GM23338 (cell line): Measurements from ENCODE around the gene SREK1IP1. TPM values are rescaled to one million over a fixed set of nuclear protein-coding genes. Genes with fewer than 3 reads are reported as not detected.

Source experiments
- ATAC-seq: fragments of 200-7000 bp; cut with Tn5 transposase; 3 replicates; pipeline ENCODE4 v1.9.1; 2020
- DNase-seq: peaks from one replicate; pipeline ENCODE4 v3.0.0-alpha.2; 2015; ENCODE audit warnings: low spot score
- H2AFZ ChIP-seq: fragments of 200-600 bp; sonication (generic); 2 replicates; pipeline ENCODE4 v1.8.0; 2016; ENCODE audit warnings: antibody characterized with exemption, mild to moderate bottlenecking, moderate library complexity
- H3F3A ChIP-seq: fragments of 200-600 bp; sonication (generic); replicated peaks from 2 replicates; pipeline ENCODE4 v1.8.0; 2017; ENCODE audit warnings: antibody characterized with exemption, mixed run types, low read depth
- H3K27ac ChIP-seq: fragments of 200-600 bp; sonication (generic); 2 replicates; pipeline ENCODE4 v1.6.1; 2016; ENCODE audit warnings: low read depth
- H3K27me3 ChIP-seq: fragments of 200-600 bp; sonication (generic); 2 replicates; pipeline ENCODE4 v1.8.0; 2016; ENCODE audit warnings: mild to moderate bottlenecking, mixed run types, moderate library complexity; ENCODE audit not compliant: insufficient read depth
- H3K36me3 ChIP-seq: fragments of 200-600 bp; sonication (generic); 2 replicates; pipeline ENCODE4 v1.8.0; 2016; ENCODE audit warnings: mild to moderate bottlenecking; ENCODE audit not compliant: insufficient read depth
- H3K4me1 ChIP-seq: fragments of 200-600 bp; sonication (generic); 2 replicates; pipeline ENCODE4 v1.8.0; 2016; ENCODE audit warnings: mild to moderate bottlenecking, moderate library complexity; ENCODE audit not compliant: insufficient read depth
- H3K4me2 ChIP-seq: fragments of 200-600 bp; sonication (generic); 2 replicates; pipeline ENCODE4 v1.7.1; 2017; ENCODE audit warnings: mixed run types
- H3K4me3 ChIP-seq: fragments of 200-600 bp; sonication (generic); 2 replicates; pipeline ENCODE4 v1.6.1; 2016; ENCODE audit warnings: mixed run types
- H3K79me2 ChIP-seq: fragments of 200-600 bp; sonication (generic); replicated peaks from 2 replicates; pipeline ENCODE4 v1.8.0; 2017; ENCODE audit warnings: mild to moderate bottlenecking; ENCODE audit not compliant: insufficient read depth
- H3K9me2 ChIP-seq: fragments of 200-600 bp; sonication (generic); 2 replicates; pipeline ENCODE4 v1.8.0; 2017; ENCODE audit not compliant: insufficient read depth
- H4K20me1 ChIP-seq: fragments of 200-600 bp; sonication (generic); replicated peaks from 2 replicates; pipeline ENCODE4 v1.8.0; 2017; ENCODE audit warnings: mild to moderate bottlenecking; ENCODE audit not compliant: insufficient read depth
- H3K27ac Mint-ChIP-seq: 2 replicates; pipeline ENCODE4 v1.8.0; 2020; ENCODE audit warnings: inconsistent platforms, mild to moderate bottlenecking, moderate library complexity, mixed read lengths
- H3K27me3 Mint-ChIP-seq: 3 replicates; pipeline ENCODE4 v1.8.0; 2022; ENCODE audit warnings: low read depth, mild to moderate bottlenecking, moderate library complexity, mixed read lengths, inconsistent platforms; ENCODE audit not compliant: insufficient read depth, poor library complexity
- H3K36me3 Mint-ChIP-seq: 3 replicates; pipeline ENCODE4 v1.8.0; 2021; ENCODE audit warnings: low read depth, mild to moderate bottlenecking, inconsistent platforms, moderate library complexity, mixed read lengths
- H3K4me1 Mint-ChIP-seq: 3 replicates; pipeline ENCODE4 v1.8.0; 2020; ENCODE audit warnings: mild to moderate bottlenecking, inconsistent platforms, mixed read lengths
- H3K4me3 Mint-ChIP-seq: 3 replicates; pipeline ENCODE4 v1.8.0; 2021; ENCODE audit warnings: moderate library complexity, mild to moderate bottlenecking, inconsistent platforms, mixed read lengths
- H3K9me3 Mint-ChIP-seq: 3 replicates; pipeline ENCODE4 v1.8.0; 2020; ENCODE audit warnings: moderate library complexity, mild to moderate bottlenecking, inconsistent platforms, mixed read lengths
- CREB1 ChIP-seq: fragments of 250-450 bp; sonication (Bioruptor Pico); IDR thresholded peaks from 2 replicates; pipeline ENCODE4 v1.5.0; 2020; ENCODE audit warnings: low read depth, mild to moderate bottlenecking, moderate library complexity
- CTCF ChIP-seq, 2 experiments: fragments of 200-600 bp in 1 of 2; sonication (generic) in 1 of 2; conservative IDR thresholded peaks; 2 replicates each; pipeline versions ENCODE4 v1.5.1 to v1.6.1; 2016 to 2017; ENCODE audit warnings: antibody characterized with exemption in 2 of 2, low read depth in 2 of 2, mild to moderate bottlenecking in 2 of 2, moderate library complexity in 1 of 2
- EZH2phosphoT487 ChIP-seq: fragments of 200-600 bp; sonication (generic); IDR thresholded peaks from one replicate; pipeline ENCODE4 v1.8.1; 2018; ENCODE audit warnings: antibody characterized with exemption; ENCODE audit not compliant: unreplicated experiment
- NANOG ChIP-seq: IDR thresholded peaks from 2 replicates; pipeline ENCODE4 v1.6.1; 2016; ENCODE audit warnings: antibody characterized with exemption, borderline replicate concordance
- STAT1 ChIP-seq: IDR thresholded peaks from one replicate; pipeline ENCODE4 v1.6.1; 2016; ENCODE audit warnings: antibody characterized with exemption; ENCODE audit not compliant: unreplicated experiment
- polyA plus RNA-seq: library from polyadenylated mRNA; unstranded; fragments of >200 nt; fragmentation: Nextera tagmentation; extraction: Ambion mirVana; gene quantifications from 2 replicates; pipeline ENCODE4 v1.2.1, GENCODE V29; 2016
- total RNA-seq: library from RNA; depleted of rRNA; stranded (reverse); fragments of >200 nt; shearing (Covaris generic); gene quantifications from 2 replicates; pipeline ENCODE4 v1.2.3, GENCODE V29; 2014
- TF ChIP-seq, protein P1 (sequence below): fragments of 250-450 bp; sonication (Bioruptor Pico); IDR thresholded peaks from 2 replicates; pipeline ENCODE4 v1.5.0; 2020; ENCODE audit warnings: mild to moderate bottlenecking, moderate library complexity
- TF ChIP-seq, protein P2 (sequence below): IDR thresholded peaks from 2 replicates; pipeline ENCODE4 v1.6.1; 2016; ENCODE audit warnings: antibody characterized with exemption

The SREK1IP1 gene
- total and polyA plus RNA-seq, 2 experiments from 2014 or later, result 16.7 to 137 TPM

GRCh38 chr5:64786372-64786771, 17.9 kb upstream of the SREK1IP1 start:
- H3K36me3 ChIP-seq, result no peaks in the 10 kb centered on the region; the same call in 1 of the 2 replicates

More at GRCh38 chr5:64786372-64786771, 17.9 kb upstream of the SREK1IP1 start:
- Histone ChIP-seq H3F3A (no peaks in the 10 kb centered on the region), H3K27ac (no peak overlapping the region), H3K4me3 (no peak overlapping the region), H3K4me1 (no peaks in the 10 kb centered on the region), H3K27me3 (no peaks in the 10 kb centered on the region), H4K20me1 (no peaks in the 10 kb centered on the region), H3K4me2 (no peak overlapping the region), H3K79me2 (no peaks in the 10 kb centered on the region), H2AFZ (no peak overlapping the region), H3K9me2 (no peaks in the 10 kb centered on the region)
- Mint-ChIP-seq H3K36me3 (peaks cover 11% of the 10 kb centered on the region), H3K27me3 (no peaks in the 10 kb centered on the region), H3K4me3 (no peak overlapping the region), H3K4me1 (no peaks in the 10 kb centered on the region), H3K9me3 (no peaks in the 10 kb centered on the region), H3K27ac (no peak overlapping the region)
- ATAC-seq (no peak), DNase-seq (no peak)
- TF ChIP-seq, protein P1, sequence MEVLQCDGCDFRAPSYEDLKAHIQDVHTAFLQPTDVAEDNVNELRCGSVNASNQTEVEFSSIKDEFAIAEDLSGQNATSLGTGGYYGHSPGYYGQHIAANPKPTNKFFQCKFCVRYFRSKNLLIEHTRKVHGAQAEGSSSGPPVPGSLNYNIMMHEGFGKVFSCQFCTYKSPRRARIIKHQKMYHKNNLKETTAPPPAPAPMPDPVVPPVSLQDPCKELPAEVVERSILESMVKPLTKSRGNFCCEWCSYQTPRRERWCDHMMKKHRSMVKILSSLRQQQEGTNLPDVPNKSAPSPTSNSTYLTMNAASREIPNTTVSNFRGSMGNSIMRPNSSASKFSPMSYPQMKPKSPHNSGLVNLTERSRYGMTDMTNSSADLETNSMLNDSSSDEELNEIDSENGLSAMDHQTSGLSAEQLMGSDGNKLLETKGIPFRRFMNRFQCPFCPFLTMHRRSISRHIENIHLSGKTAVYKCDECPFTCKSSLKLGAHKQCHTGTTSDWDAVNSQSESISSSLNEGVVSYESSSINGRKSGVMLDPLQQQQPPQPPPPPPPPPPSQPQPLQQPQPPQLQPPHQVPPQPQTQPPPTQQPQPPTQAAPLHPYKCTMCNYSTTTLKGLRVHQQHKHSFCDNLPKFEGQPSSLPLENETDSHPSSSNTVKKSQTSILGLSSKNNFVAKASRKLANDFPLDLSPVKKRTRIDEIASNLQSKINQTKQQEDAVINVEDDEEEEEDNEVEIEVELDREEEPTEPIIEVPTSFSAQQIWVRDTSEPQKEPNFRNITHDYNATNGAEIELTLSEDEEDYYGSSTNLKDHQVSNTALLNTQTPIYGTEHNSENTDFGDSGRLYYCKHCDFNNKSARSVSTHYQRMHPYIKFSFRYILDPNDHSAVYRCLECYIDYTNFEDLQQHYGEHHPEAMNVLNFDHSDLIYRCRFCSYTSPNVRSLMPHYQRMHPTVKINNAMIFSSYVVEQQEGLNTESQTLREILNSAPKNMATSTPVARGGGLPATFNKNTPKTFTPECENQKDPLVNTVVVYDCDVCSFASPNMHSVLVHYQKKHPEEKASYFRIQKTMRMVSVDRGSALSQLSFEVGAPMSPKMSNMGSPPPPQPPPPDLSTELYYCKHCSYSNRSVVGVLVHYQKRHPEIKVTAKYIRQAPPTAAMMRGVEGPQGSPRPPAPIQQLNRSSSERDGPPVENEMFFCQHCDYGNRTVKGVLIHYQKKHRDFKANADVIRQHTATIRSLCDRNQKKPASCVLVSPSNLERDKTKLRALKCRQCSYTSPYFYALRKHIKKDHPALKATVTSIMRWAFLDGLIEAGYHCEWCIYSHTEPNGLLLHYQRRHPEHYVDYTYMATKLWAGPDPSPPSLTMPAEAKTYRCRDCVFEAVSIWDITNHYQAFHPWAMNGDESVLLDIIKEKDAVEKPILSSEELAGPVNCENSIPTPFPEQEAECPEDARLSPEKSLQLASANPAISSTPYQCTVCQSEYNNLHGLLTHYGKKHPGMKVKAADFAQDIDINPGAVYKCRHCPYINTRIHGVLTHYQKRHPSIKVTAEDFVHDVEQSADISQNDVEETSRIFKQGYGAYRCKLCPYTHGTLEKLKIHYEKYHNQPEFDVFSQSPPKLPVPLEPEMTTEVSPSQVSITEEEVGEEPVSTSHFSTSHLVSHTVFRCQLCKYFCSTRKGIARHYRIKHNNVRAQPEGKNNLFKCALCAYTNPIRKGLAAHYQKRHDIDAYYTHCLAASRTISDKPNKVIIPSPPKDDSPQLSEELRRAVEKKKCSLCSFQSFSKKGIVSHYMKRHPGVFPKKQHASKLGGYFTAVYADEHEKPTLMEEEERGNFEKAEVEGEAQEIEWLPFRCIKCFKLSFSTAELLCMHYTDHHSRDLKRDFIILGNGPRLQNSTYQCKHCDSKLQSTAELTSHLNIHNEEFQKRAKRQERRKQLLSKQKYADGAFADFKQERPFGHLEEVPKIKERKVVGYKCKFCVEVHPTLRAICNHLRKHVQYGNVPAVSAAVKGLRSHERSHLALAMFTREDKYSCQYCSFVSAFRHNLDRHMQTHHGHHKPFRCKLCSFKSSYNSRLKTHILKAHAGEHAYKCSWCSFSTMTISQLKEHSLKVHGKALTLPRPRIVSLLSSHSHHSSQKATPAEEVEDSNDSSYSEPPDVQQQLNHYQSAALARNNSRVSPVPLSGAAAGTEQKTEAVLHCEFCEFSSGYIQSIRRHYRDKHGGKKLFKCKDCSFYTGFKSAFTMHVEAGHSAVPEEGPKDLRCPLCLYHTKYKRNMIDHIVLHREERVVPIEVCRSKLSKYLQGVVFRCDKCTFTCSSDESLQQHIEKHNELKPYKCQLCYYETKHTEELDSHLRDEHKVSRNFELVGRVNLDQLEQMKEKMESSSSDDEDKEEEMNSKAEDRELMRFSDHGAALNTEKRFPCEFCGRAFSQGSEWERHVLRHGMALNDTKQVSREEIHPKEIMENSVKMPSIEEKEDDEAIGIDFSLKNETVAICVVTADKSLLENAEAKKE (CRISPR knock-in tag), result no peak
- TF ChIP-seq CTCF (conservative IDR thresholded peaks at IDR 0.05; ENCODE audit: low read depth in 2 of 2), result no peak
- no peak for TF ChIP-seq STAT1
- no peak for TF ChIP-seq NANOG
- no peak for TF ChIP-seq CREB1 (CRISPR knock-in tag)
- TF ChIP-seq, protein P2, sequence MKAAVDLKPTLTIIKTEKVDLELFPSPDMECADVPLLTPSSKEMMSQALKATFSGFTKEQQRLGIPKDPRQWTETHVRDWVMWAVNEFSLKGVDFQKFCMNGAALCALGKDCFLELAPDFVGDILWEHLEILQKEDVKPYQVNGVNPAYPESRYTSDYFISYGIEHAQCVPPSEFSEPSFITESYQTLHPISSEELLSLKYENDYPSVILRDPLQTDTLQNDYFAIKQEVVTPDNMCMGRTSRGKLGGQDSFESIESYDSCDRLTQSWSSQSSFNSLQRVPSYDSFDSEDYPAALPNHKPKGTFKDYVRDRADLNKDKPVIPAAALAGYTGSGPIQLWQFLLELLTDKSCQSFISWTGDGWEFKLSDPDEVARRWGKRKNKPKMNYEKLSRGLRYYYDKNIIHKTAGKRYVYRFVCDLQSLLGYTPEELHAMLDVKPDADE, result no peak
- no peak for TF ChIP-seq EZH2phosphoT487
